ENCODE results near the gene DEGS2.

The DEGS2 gene

DNA sequence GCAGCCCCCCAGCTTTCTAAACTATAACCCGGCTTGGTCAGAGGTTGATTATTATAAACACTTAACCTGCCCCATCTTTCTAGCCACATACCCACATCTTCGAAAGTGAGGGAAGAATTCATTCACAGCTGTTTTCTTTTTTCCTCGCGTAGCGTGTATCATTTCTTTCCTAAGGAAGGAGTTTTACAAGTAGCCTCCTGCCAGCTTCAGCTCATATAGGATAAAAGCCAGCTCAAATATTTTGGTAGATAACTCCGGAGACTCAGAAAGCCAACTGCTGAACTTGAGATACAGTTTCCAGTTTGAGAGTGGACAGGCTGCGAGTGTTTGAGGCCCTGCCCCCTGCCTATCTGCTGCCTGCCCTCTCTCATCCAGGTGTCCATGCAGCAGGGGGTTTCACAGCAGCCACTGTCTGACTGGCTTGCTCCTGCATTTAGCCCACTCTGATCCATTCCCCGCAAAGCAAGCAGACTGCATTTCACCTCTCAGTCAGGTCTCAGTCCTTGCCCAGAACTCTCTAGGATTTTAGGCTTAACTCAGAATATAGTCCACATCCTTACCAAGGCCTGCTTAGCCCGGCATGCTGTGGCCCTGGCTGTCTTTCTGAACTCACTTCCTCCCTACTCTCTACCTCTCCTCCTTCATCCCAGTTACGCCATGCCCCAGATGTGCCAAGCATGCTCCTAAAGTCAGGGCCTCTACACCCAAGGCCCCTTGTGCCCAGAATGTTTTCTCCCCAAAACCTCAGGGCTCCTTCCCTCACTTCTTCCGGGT lies 47.3 kb downstream of the DEGS2 start:
- no peak for DNase-seq (ENCODE audit: low spot score)

DNA sequence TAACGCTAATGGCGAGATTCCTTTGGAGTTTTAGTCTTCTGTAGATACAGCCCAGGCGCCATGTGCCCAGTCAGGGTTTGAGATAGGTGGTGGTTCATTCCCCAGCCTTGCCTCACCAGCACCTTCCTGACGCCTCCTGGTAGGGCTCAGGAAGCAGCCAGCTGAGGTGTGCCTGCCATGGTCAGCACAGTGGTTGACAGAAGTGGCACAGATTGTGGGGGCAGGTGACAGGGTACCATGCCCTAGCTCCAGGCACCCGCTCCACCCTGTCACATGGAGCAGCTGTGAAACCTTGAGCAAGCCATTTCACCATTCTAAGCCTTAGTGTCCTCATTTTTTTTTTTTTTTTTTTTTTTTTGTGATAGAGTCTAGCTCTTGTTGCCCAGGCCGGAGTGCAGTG lies 48.6 kb downstream of the DEGS2 start:
- no peak for DNase-seq (ENCODE audit: low spot score)

- no peak for DNase-seq (ENCODE audit: low spot score)
These were observed 49.9 kb downstream of the DEGS2 start for GRCh38 chr14:100109594-100109955.

DNA sequence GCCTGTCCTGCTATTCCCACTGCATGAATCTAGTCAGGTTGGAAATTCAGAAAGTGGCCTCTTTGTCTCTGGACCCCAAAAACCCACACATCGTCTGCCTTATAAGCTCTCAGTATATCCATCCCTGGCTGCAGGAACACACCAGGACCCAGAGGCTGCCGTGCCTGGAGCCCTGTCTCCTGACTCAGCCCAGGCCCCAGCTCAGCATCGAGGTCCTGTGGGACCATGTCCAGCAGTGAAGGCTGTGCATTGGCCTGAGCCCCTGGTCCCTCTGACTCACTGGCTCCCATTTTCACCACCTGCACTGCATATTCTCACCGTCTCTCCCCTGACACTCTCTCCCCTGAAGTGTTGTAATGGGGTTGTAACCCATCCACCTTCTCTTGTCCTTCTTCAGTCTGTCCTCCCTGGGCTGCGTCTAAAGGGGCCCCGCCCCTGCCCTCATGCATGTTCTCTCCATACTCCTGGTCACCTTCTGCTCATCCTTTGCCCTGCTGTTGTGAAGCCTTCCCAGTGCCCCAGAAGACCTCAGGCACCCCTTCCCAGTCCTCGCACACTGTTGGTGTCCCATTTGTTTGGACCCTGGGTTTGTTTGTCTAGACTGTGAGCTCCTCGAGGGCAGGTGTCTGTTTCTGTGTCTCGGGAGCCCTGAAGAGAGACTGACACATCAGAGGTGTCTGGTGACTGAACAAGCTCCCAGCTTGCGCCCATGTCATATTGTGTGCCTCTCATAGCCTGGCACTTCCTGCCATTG lies 50.4 kb downstream of the DEGS2 start:
- no peak for DNase-seq (ENCODE audit: low spot score)

DNA sequence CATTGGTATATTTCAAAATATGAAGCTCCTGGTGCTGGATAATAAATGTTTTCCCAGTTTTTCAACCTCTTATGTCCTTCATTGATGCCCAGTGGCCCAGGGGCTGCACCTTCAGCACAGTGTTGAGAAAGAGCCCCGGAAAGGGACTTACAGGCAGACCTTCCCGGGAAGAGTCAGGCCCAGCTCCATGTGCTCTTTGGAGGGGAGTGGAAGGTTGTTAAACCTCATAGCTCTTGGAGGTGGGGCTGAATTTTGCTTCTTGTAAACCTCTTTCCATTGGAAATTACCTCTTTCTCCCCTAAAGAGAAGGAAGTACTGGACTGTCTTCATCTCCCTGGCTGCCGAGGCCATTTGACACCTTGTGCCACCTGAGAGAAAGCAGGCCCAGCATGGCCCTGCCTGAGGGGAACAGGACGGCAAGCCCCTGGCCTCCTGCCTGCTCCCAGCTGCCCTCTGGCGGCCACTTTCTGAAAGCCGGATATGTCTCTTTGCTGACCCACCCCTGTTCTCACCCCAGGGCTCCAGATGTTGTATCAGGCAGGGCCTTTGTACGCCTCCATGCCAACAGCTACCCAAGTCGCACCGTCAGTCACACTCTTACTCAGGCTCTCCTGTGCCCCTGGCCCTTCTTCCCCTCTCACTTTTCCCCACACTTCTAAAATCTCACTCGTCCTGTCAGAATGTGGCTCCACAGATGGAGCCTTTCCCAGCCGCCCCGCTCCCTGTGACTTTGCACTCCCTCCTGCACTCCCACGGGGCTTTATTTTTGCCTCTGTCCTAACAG lies 51.2 kb downstream of the DEGS2 start:
- DNase-seq (ENCODE audit: low spot score), result peak; percentile 85

DNA sequence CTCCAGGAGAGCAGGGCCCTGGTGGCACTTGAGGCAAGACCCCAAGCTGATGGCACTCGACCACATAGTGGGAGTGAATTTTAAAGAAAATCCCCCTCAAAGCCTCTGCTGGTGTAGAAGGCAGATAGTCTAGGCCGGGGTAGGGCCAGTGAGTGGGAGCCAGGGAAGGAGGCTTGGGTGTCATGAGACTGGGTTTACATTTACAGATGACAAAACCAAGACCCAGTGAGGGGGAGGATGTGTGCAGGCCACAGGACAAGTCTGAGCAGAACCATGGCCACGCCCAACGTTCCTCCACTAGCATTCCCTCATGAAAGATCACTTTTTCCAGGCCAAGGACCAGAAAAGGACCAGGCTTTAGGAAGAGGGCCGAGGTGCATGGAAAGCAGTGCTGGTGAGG lies 52.2 kb downstream of the DEGS2 start:
- DNase-seq (ENCODE audit: low spot score), result no peak

GRCh38 chr14:100106250-100107112 lies 53.0 kb downstream of the DEGS2 start:
- DNase-seq (ENCODE audit: low spot score), result no peak

GRCh38 chr14:100105357-100106169 lies 53.9 kb downstream of the DEGS2 start:
- no peak for DNase-seq (ENCODE audit: low spot score)

DNA sequence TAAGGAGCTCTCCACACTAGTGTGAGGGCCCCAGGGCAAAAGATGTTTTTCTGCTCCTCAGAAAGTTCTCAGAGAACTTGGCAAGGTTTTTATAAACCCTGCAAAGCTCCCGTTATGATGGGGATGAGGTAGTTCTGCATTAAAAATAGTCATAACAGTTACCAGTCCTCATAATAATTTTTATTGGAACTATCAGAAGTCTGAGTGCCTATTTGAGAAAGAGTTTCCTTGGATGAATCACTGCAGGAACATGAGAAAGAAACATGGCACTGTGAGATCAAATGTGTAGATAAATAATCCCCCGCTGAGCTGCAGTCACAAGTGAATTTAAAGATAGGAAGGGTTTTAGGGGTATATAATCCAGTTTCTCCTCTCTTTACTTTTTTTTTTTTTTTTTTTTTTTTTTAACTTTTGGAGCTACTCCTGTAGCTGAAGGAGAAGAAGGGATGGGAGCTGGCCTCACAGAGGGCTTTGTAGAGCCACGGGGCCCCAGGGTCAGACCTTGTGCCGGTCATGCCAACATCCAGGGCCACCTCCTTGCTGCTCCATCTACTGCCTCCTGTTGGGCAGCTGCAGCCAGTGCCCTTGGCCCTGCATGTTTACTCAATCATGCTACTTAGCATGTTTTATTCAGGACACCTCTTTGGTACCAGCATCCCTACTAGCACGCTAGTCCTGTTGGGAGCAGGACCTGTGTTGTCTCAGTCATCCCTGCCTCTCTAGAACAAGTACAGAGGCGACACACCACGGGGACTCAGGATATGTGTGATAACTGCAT lies 54.7 kb downstream of the DEGS2 start:
- no peak for DNase-seq (ENCODE audit: low spot score)

GRCh38 chr14:100104006-100104352 lies 55.5 kb downstream of the DEGS2 start:
- no peak for DNase-seq (ENCODE audit: low spot score)

GRCh38 chr14:100103250-100104005 lies 56.0 kb downstream of the DEGS2 start:
- DNase-seq (ENCODE audit: low spot score), result no peak

- DNase-seq (ENCODE audit: low spot score), result no peak
These were observed 57.2 kb downstream of the DEGS2 start for GRCh38 chr14:100102156-100102785.

- DNase-seq (ENCODE audit: low spot score), result no peak
These were observed 59.3 kb downstream of the DEGS2 start for GRCh38 chr14:100100032-100100703.

DNA sequence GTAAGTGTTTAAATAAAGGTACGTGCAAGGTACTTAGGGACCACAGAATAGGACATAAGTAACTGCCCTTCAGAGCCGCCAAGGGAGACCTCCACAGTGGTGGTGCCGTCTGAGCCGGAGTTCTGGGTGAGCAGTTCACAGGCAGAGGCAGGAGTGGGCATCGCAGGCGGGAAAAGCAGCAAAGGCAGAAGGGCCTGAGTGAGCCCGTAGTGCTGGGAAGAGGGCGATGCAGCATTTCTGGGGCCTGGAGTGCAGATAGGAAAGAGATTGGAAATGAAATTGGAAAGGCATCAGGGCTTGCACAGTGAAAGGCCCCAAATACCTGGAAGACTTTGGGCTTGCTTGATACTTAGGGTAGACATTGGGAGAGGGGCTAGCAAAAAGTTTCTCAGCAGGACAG lies 61.3 kb downstream of the DEGS2 start:
- DNase-seq (ENCODE audit: low spot score), result no peak

DNA sequence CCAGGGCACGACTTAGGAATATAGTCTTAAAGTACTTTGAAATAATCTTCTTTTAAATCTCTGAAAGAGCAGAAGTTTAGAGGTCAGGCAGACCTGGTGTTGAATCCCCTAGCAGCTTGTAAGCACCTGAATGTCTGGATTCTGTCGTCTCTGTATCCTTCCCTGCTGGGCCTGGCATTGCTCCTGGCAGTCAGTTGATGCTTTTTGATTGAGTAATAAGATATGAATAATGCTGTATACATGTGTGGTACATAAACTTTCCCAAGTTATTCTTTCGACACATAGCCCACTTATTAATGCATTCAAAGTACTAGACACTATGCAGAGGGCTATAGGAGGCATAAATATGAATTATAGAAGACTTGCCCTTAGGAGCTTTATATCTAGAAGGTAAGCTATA lies 62.8 kb downstream of the DEGS2 start:
- no peak for DNase-seq (ENCODE audit: low spot score)

All from AG08396 (cell line).